ENCODE results near the gene F5. TPM values are rescaled to one million over a fixed set of nuclear protein-coding genes. Genes with fewer than 3 reads are reported as not detected.
A peak's percentile ranks its signal among the peaks of the same experiment; 100 is the strongest.

The F5 gene
- total RNA-seq, 1 donor from 2014 or later = 38.6 TPM

DNA sequence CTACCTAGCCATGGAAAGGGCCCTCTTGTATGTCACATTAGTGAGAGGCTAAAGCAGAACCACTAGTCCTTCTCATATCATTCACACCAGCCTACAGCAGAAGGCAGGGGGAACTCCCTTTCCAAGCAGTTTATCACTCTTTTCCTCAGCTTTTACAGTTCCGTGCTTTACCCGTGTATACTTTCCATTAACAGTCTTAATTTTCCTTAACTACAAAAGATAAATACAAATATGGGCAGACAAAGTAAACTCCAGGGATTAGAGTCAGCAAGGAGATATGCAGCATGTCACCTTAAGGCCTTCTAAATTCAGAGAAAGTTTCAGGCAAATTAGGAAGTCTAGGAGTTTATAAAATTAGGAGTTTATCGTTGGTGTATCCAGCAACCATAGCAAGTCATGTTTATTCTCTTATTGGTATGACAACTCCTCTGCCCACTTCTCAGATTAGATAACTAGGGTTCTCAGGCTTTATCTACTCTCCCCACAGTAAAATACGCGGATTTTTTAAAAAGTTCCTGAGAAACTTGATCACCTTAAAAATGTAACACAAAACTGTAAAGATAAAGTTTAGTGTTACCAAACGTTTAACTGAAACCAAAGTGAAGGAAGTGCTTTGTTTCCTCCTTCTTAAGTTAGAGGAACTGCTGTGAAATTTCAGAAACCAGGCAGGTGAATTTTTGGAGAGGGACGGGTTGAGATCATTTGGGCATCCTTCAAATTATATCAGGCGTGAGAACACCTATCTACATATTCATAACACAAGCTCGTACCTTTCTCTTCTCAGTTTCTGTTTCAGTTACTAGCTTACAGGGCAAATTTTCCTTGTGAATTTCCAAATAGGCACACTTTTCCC lies 57.8 kb downstream of the F5 start:
- Mint-ChIP-seq H3K4me1 (peaks cover 46% of the 10 kb centered on the region), H3K9me3 (peaks cover 12% of the 10 kb centered on the region), H3K27me3 (ENCODE audit: low read depth) (no peaks in the 10 kb centered on the region), H3K27ac (peak overlapping the region; percentile 99), H3K4me3 (no peak overlapping the region), H3K36me3 (peaks cover 9% of the 10 kb centered on the region)
- DNase-seq (ENCODE audit: low spot score in 2 of 2, unreplicated experiment in 2 of 2) = no peak
- TF ChIP-seq CTCF (IDR thresholded peaks at IDR 0.05; ENCODE audit: unreplicated experiment) = no peak

- Mint-ChIP-seq H3K27ac (peak overlapping the region; percentile 99), H3K27me3 (ENCODE audit: low read depth) (no peaks in the 10 kb centered on the region), H3K36me3 (peaks cover 3% of the 10 kb centered on the region), H3K4me1 (peaks cover 46% of the 10 kb centered on the region), H3K9me3 (peaks cover 4% of the 10 kb centered on the region), H3K4me3 (no peak overlapping the region)
- DNase-seq (ENCODE audit: low spot score in 2 of 2, unreplicated experiment in 2 of 2) = no peak
- no peak for TF ChIP-seq CTCF (IDR thresholded peaks at IDR 0.05; ENCODE audit: unreplicated experiment)
Measured at GRCh38 chr1:169527451-169528214, 58.6 kb downstream of the F5 start.

DNA sequence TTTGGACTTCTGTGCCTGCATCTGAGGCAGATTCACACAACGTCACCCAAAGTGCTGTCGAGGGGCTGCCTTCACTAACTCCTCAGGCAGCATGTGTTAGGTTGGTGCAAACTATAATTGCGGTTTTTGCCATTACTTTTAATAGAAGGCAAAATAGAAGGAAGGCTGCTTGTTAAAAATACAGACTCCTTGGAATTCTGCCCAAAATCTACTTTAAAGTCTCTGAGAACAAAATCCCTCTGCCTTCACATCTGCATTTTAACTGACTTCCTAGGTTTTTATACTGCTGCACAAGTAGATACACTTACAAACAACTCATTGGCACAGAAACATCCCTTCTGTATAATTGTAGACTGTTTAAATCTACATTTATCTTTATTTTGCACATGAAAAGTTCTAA lies 59.3 kb downstream of the F5 start:
- Mint-ChIP-seq H3K36me3 (no peaks in the 10 kb centered on the region), H3K4me1 (peaks cover 46% of the 10 kb centered on the region), H3K9me3 (no peaks in the 10 kb centered on the region), H3K27me3 (ENCODE audit: low read depth) (no peaks in the 10 kb centered on the region), H3K4me3 (no peak overlapping the region), H3K27ac (peak overlapping the region; percentile 89)
- DNase-seq (ENCODE audit: low spot score in 2 of 2, unreplicated experiment in 2 of 2) = no peak
- no peak for TF ChIP-seq CTCF (IDR thresholded peaks at IDR 0.05; ENCODE audit: unreplicated experiment)

DNA sequence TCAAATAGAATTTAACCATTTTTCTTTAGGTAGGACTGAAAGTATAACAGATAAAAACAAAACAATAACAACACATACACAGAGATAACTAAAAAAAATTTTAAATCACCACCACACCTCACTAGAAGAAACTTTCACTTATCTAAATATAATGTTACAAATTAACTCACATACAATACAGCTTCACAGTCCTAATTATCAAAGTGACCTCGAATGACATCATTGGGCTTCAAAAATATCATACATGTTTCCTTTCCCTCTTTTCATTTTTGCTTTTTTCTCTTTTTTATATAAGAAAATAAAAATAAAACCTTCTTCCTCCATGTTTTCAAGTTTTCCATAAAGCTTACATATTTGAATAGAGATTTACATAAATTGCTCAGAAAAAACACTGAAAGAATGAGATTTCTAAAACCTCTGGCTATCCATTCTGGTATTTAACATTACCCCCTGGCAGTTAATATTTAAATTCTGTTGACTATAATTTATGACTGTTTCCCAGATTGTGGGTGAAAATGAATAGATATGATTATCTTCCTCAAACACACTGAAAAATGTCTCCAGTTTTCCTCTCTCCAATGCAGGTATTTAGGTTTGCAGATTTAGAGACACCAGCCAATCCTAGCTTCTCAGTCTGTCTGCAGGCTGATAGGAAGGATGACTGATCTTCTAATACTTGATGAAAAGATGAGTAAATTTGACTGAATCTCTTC lies 60.0 kb downstream of the F5 start:
- no peak for TF ChIP-seq CTCF (IDR thresholded peaks at IDR 0.05; ENCODE audit: unreplicated experiment)
- Mint-ChIP-seq H3K4me1 (peaks cover 46% of the 10 kb centered on the region), H3K27me3 (ENCODE audit: low read depth) (no peaks in the 10 kb centered on the region), H3K9me3 (no peaks in the 10 kb centered on the region), H3K4me3 (no peak overlapping the region), H3K36me3 (no peaks in the 10 kb centered on the region), H3K27ac (peak overlapping the region; percentile 47)
- no peak for DNase-seq (ENCODE audit: low spot score in 2 of 2, unreplicated experiment in 2 of 2)

DNA sequence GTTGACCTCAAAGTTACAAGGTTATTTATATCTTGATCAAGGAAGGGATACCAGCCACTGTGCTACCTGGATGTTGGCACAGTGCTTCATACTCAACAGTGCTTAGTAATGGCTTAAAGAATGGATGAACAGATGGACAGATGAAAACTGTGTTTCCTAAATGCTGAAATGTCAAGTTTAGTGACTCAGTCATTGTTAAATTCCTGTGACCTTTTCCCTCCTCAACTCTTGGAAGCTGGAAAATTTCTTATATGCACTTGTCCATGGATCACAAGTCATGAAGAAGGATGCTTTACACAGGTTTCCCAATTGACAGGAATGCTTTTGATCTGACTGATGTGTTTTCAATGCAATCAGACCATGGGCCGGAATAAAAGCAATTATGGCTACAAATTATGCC lies 60.9 kb downstream of the F5 start:
- no peaks in the 10 kb centered on the region for H3K9me3 Mint-ChIP-seq
- H3K4me1 Mint-ChIP-seq = peaks cover 42% of the 10 kb centered on the region
- H3K27me3 Mint-ChIP-seq (ENCODE audit: low read depth) = no peaks in the 10 kb centered on the region
- no peak for TF ChIP-seq CTCF (IDR thresholded peaks at IDR 0.05; ENCODE audit: unreplicated experiment)
- DNase-seq (ENCODE audit: low spot score in 2 of 2, unreplicated experiment in 2 of 2) = no peak
- H3K27ac Mint-ChIP-seq = no peak overlapping the region
- H3K36me3 Mint-ChIP-seq = no peaks in the 10 kb centered on the region
- no peak overlapping the region for H3K4me3 Mint-ChIP-seq

Data from mesothelial cell of epicardium (in vitro differentiated cells).